H9 (cell line): ENCODE measurements around the gene UBE2L3. TPM values are rescaled to one million over a fixed set of nuclear protein-coding genes. Genes with fewer than 3 reads are reported as not detected.

Experiments
- DNase-seq: peaks from one replicate; pipeline ENCODE4 v3.0.0-alpha.2; 2017
- H2AFZ ChIP-seq: one replicate; pipeline ENCODE4 v1.6.1; 2013; ENCODE audit warnings: mild to moderate bottlenecking, low read length, control low read depth, moderate library complexity
- H2AK5ac ChIP-seq: 2 replicates; pipeline ENCODE4 v1.6.1; 2013; ENCODE audit warnings: low read length, control low read depth, mixed read lengths; ENCODE audit not compliant: insufficient read length
- H2BK120ac ChIP-seq: one replicate; pipeline ENCODE4 v1.6.1; 2013; ENCODE audit warnings: low read depth, mild to moderate bottlenecking, low read length, control low read depth, inconsistent platforms; ENCODE audit not compliant: poor library complexity, severe bottlenecking
- H2BK12ac ChIP-seq: 2 replicates; pipeline ENCODE4 v1.6.1; 2013; ENCODE audit warnings: low read length, control low read depth, mixed read lengths, low read depth; ENCODE audit not compliant: insufficient read length
- H2BK15ac ChIP-seq: 2 replicates; pipeline ENCODE4 v1.6.1; 2013; ENCODE audit warnings: low read depth, low read length, control low read depth
- H2BK20ac ChIP-seq: one replicate; pipeline ENCODE4 v1.6.1; 2013; ENCODE audit warnings: low read depth, mild to moderate bottlenecking, low read length, control low read depth, inconsistent platforms; ENCODE audit not compliant: poor library complexity, severe bottlenecking
- H2BK5ac ChIP-seq: 2 replicates; pipeline ENCODE4 v1.6.1; 2013; ENCODE audit warnings: low read length, control low read depth, mixed read lengths; ENCODE audit not compliant: insufficient read length
- H3K14ac ChIP-seq: 2 replicates; pipeline ENCODE4 v1.6.1; 2013; ENCODE audit warnings: low read length, control low read depth; ENCODE audit not compliant: insufficient read depth
- H3K18ac ChIP-seq: 2 replicates; pipeline ENCODE4 v1.6.1; 2013; ENCODE audit warnings: low read depth, mild to moderate bottlenecking, mixed read lengths, low read length, control low read depth; ENCODE audit not compliant: insufficient read length
- H3K23ac ChIP-seq: 2 replicates; pipeline ENCODE4 v1.6.1; 2013; ENCODE audit warnings: low read length, control low read depth, mixed read lengths, low read depth; ENCODE audit not compliant: insufficient read length
- H3K23me2 ChIP-seq: 2 replicates; pipeline ENCODE4 v1.6.1; 2013; ENCODE audit warnings: low read depth, mild to moderate bottlenecking, mixed read lengths, low read length, control low read depth; ENCODE audit not compliant: insufficient read length, poor library complexity, severe bottlenecking
- H3K27ac ChIP-seq: 2 replicates; pipeline ENCODE4 v1.5.1; 2013; ENCODE audit warnings: low read length, control low read depth, mixed read lengths, low read depth; ENCODE audit not compliant: insufficient read length
- H3K27me3 ChIP-seq: 2 replicates; pipeline ENCODE4 v1.6.1; 2013; ENCODE audit warnings: low read length, control low read depth, inconsistent platforms; ENCODE audit not compliant: insufficient read depth
- H3K4ac ChIP-seq: 2 replicates; pipeline ENCODE4 v1.6.1; 2013; ENCODE audit warnings: low read depth, mild to moderate bottlenecking, control low read depth, inconsistent platforms, low read length, moderate library complexity
- H3K4me1 ChIP-seq: 2 replicates; pipeline ENCODE4 v1.6.1; 2013; ENCODE audit warnings: low read length, control low read depth, inconsistent platforms; ENCODE audit not compliant: insufficient read depth
- H3K4me2 ChIP-seq: 2 replicates; pipeline ENCODE4 v1.6.1; 2013; ENCODE audit warnings: low read length, control low read depth, mixed read lengths; ENCODE audit not compliant: insufficient read length, insufficient read depth
- H3K56ac ChIP-seq: 2 replicates; pipeline ENCODE4 v1.6.1; 2013; ENCODE audit warnings: low read depth, mild to moderate bottlenecking, mixed read lengths, low read length, control low read depth; ENCODE audit not compliant: insufficient read length
- H3K79me1 ChIP-seq: 2 replicates; pipeline ENCODE4 v1.6.1; 2013; ENCODE audit warnings: low read depth, mild to moderate bottlenecking, moderate library complexity, low read length, control low read depth, inconsistent platforms; ENCODE audit not compliant: insufficient read depth, poor library complexity, severe bottlenecking
- H3K79me2 ChIP-seq: 2 replicates; pipeline ENCODE4 v1.6.1; 2013; ENCODE audit warnings: low read length, control low read depth, inconsistent platforms; ENCODE audit not compliant: insufficient read depth
- H3K9ac ChIP-seq: 2 replicates; pipeline ENCODE4 v1.6.1; 2013; ENCODE audit warnings: low read length, control low read depth, mixed read lengths; ENCODE audit not compliant: insufficient read length; ENCODE audit errors: extremely low read depth
- H3K9me3 ChIP-seq: one replicate; pipeline ENCODE4 v1.6.1; 2013; ENCODE audit warnings: low read depth, low read length, inconsistent platforms; ENCODE audit not compliant: control insufficient read depth
- H3T11ph ChIP-seq: one replicate; pipeline ENCODE4 v1.6.1; 2013; ENCODE audit warnings: mild to moderate bottlenecking, low read length, control low read depth, inconsistent platforms
- H4K20me1 ChIP-seq: one replicate; pipeline ENCODE4 v1.6.1; 2013; ENCODE audit not compliant: control insufficient read depth, insufficient read length, insufficient read depth
- H4K5ac ChIP-seq: 2 replicates; pipeline ENCODE4 v1.6.1; 2013; ENCODE audit warnings: low read depth, mild to moderate bottlenecking, mixed read lengths, low read length, control low read depth; ENCODE audit not compliant: insufficient read length
- H4K8ac ChIP-seq: replicated peaks from 2 replicates; pipeline ENCODE4 v1.6.1; 2013; ENCODE audit warnings: low read length, control low read depth, mixed read lengths, low read depth; ENCODE audit not compliant: insufficient read length
- H4K91ac ChIP-seq: 2 replicates; pipeline ENCODE4 v1.6.1; 2013; ENCODE audit warnings: low read depth, mild to moderate bottlenecking, moderate library complexity, mixed read lengths, low read length, control low read depth; ENCODE audit not compliant: insufficient read length
- H3K27ac Mint-ChIP-seq, 3 experiments: 2 replicates in 2 of 3; 3 replicates in 1 of 3; pipeline ENCODE4 v1.8.0; 2020 to 2021; ENCODE audit warnings: mixed read lengths in 3 of 3, mild to moderate bottlenecking in 1 of 3, moderate library complexity in 1 of 3
- H3K27me3 Mint-ChIP-seq: 2 replicates; pipeline ENCODE4 v1.8.0; 2021; ENCODE audit warnings: low read depth, mild to moderate bottlenecking, moderate library complexity, mixed read lengths
- H3K36me3 Mint-ChIP-seq, 3 experiments: 2 replicates in 2 of 3; 3 replicates in 1 of 3; pipeline ENCODE4 v1.8.0; 2020 to 2021; ENCODE audit warnings: low read depth in 3 of 3, mixed read lengths in 3 of 3; ENCODE audit not compliant: insufficient read depth in 1 of 3
- H3K4me1 Mint-ChIP-seq, 2 experiments: 2 replicates each; pipeline ENCODE4 v1.8.0; 2020; ENCODE audit warnings: mixed read lengths in 2 of 2
- H3K4me3 Mint-ChIP-seq, 2 experiments: 2 replicates in 1 of 2; 3 replicates in 1 of 2; pipeline ENCODE4 v1.8.0; 2020 to 2021; ENCODE audit warnings: mild to moderate bottlenecking in 2 of 2, mixed read lengths in 2 of 2, moderate library complexity in 1 of 2
- H3K9me3 Mint-ChIP-seq, 2 experiments: 2 replicates in 1 of 2; 3 replicates in 1 of 2; pipeline ENCODE4 v1.8.0; 2020; ENCODE audit warnings: mild to moderate bottlenecking in 2 of 2, mixed read lengths in 2 of 2, moderate library complexity in 1 of 2
- CTCF ChIP-seq: fragments of 200-600 bp; sonication (generic); conservative IDR thresholded peaks from 3 replicates; pipeline ENCODE4 v1.8.0; 2021; ENCODE audit warnings: antibody characterized with exemption, mild to moderate bottlenecking
- WGBS: extraction: QIAGEN DNeasy Blood & Tissue Kit; methylation state at CpG from one replicate; pipeline ENCODE4 v1.1.7; 2013; ENCODE audit warnings: missing lambda C conversion rate, low lambda C conversion rate, mixed read lengths; ENCODE audit not compliant: insufficient read length; ENCODE audit errors: extremely low coverage; 5-methylcytosine and 5-hydroxymethylcytosine counted together
- total RNA-seq: library from RNA; stranded (reverse); gene quantifications from 2 replicates; pipeline ENCODE4 v1.2.1, GENCODE V29; 2021

Gene UBE2L3
- total RNA-seq, 1 experiment from 2014 or later: 79.7 TPM

- Histone ChIP-seq H3K14ac (no peak overlapping the region), H2BK5ac (no peak overlapping the region), H3K56ac (no peak overlapping the region), H3K23ac (no peak overlapping the region), H3K4me2 (no peak overlapping the region), H2BK12ac (no peak overlapping the region), H3K23me2 (no peaks in the 10 kb centered on the region), H3K27me3 (no peaks in the 10 kb centered on the region), H4K5ac (no peak overlapping the region), H3T11ph (no peak overlapping the region), H3K9ac (no peak overlapping the region), H3K79me1 (peaks cover 11% of the 10 kb centered on the region), H2AFZ (no peak overlapping the region), H2BK15ac (no peak overlapping the region), H2BK120ac (no peak overlapping the region), H2BK20ac (no peak overlapping the region), H3K79me2 (peaks cover 41% of the 10 kb centered on the region; the same call in 1 of the 2 replicates), H3K27ac (no peak overlapping the region), H3K18ac (no peak overlapping the region), H2AK5ac (no peak overlapping the region), H4K20me1 (peaks cover 2% of the 10 kb centered on the region), H3K4me1 (no peaks in the 10 kb centered on the region), H4K8ac (no peak overlapping the region), H3K4ac (no peak overlapping the region), H3K9me3 (no peaks in the 10 kb centered on the region), H4K91ac (no peak overlapping the region)
- Mint-ChIP-seq H3K9me3 (no peaks in the 10 kb centered on the region), H3K4me3 (no peak overlapping the region; a peak in 1 of 5 replicates), H3K27ac (peak overlapping the region in 2 of 3 experiments; percentile 38 to 60; a peak in 5 of 7 replicates), H3K27me3 (no peaks in the 10 kb centered on the region), H3K36me3 (peaks cover 34 to 48% (median 44%) of the 10 kb centered on the region in 3 experiments; a peak in 6 of 7 replicates), H3K4me1 (peaks cover 12 to 20% of the 10 kb centered on the region in 2 experiments)
- WGBS: no CpG with 5 or more reads among the region's 11 CpGs
- peak; percentile 73 for TF ChIP-seq CTCF
- peak; percentile 54 for DNase-seq
These were observed 26.1 kb downstream of the UBE2L3 start for GRCh38 chr22:21593406-21594232.
